ENCODE data around the gene TTYH3. TPM values are rescaled to one million over a fixed set of nuclear protein-coding genes. Genes with fewer than 3 reads are reported as not detected.

TTYH3 gene
- polyA plus RNA-seq, 1 donor (not counting 4 experiments of a cell fraction or from before 2014, with no cell fraction given) = 8.5 TPM

DNA sequence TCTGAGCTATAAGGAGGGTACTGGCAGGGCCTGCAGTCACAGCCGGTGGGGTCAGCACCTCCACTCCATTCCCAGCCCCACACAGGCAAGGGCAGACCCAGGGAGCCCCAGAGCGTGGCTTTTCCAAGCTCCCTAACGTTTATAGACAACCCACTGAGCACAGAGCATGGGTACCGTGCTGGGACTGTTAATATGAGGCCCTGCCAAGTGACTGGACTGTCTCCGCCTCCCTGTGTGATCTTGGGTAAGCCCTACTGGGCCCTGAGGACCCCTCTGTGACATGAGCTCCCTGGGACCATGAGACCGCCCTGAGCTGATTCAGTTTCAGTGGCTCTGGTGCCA is 12.4 kb downstream of the TTYH3 start:
- H3K36me3 ChIP-seq (ENCODE audit: control insufficient read depth in 2 of 2, extremely low read depth in 1 of 2, insufficient read depth in 2 of 2, low read length in 2 of 2) = peaks cover 3 to 7% of the 10 kb centered on the region in 2 experiments
- dilution Hi-C loops (cut with MboI; ENCODE audit: extremely low pct_ligation_motif_present, low sequenced_read_pairs) = no loop called here
- peaks cover 24% of the 10 kb centered on the region for H3K79me2 ChIP-seq (ENCODE audit: control insufficient read depth, insufficient read depth, low read length)
- peaks cover 15% of the 10 kb centered on the region for H3K4me1 ChIP-seq (ENCODE audit: control insufficient read depth, extremely low read depth, insufficient read depth, low read length)
- peaks cover 2% of the 10 kb centered on the region for H3K9me1 ChIP-seq (ENCODE audit: control insufficient read depth, extremely low read depth, insufficient read depth, low read length)
- H2AFZ ChIP-seq (ENCODE audit: control insufficient read depth, low read length) = no peak overlapping the region
- no peak overlapping the region for H3K4me2 ChIP-seq (ENCODE audit: control insufficient read depth, extremely low read depth, insufficient read depth, low read depth, low read length)
- H3K9ac ChIP-seq (ENCODE audit: control insufficient read depth, extremely low read depth, insufficient read depth, low read length) = no peak overlapping the region
- DNase-seq (ENCODE audit: low read depth, low spot score) = no peak
- FAIRE-seq = no peak
- no peak for TF ChIP-seq EZH2 (IDR thresholded peaks at IDR 0.05; ENCODE audit: low read length)
- TF ChIP-seq, protein P1, sequence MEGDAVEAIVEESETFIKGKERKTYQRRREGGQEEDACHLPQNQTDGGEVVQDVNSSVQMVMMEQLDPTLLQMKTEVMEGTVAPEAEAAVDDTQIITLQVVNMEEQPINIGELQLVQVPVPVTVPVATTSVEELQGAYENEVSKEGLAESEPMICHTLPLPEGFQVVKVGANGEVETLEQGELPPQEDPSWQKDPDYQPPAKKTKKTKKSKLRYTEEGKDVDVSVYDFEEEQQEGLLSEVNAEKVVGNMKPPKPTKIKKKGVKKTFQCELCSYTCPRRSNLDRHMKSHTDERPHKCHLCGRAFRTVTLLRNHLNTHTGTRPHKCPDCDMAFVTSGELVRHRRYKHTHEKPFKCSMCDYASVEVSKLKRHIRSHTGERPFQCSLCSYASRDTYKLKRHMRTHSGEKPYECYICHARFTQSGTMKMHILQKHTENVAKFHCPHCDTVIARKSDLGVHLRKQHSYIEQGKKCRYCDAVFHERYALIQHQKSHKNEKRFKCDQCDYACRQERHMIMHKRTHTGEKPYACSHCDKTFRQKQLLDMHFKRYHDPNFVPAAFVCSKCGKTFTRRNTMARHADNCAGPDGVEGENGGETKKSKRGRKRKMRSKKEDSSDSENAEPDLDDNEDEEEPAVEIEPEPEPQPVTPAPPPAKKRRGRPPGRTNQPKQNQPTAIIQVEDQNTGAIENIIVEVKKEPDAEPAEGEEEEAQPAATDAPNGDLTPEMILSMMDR (optimal IDR thresholded peaks at IDR 0.05 in 1 of 3, IDR thresholded peaks at IDR 0.05 in 1 of 3, conservative IDR thresholded peaks at IDR 0.05 in 1 of 3; ENCODE audit: extremely low read depth in 1 of 3, insufficient read depth in 2 of 3, low read length in 3 of 3) = no peak
- H3K27me3 ChIP-seq (ENCODE audit: control insufficient read depth, extremely low read depth, insufficient read depth, low read length) = no peaks in the 10 kb centered on the region
- no peaks in the 10 kb centered on the region for H4K20me1 ChIP-seq (ENCODE audit: control insufficient read depth, extremely low read depth, insufficient read depth, low read length)
- H3K9me3 ChIP-seq (ENCODE audit: control insufficient read depth, low read depth, low read length) = no peaks in the 10 kb centered on the region
- H3K4me3 ChIP-seq (ENCODE audit: control insufficient read depth in 2 of 3, extremely low read depth in 1 of 3, insufficient read depth in 2 of 3, low read depth in 1 of 3, low read length in 3 of 3) = no peak overlapping the region
- no peak overlapping the region for H3K27ac ChIP-seq (ENCODE audit: control insufficient read depth, insufficient read depth, low read length)

DNA sequence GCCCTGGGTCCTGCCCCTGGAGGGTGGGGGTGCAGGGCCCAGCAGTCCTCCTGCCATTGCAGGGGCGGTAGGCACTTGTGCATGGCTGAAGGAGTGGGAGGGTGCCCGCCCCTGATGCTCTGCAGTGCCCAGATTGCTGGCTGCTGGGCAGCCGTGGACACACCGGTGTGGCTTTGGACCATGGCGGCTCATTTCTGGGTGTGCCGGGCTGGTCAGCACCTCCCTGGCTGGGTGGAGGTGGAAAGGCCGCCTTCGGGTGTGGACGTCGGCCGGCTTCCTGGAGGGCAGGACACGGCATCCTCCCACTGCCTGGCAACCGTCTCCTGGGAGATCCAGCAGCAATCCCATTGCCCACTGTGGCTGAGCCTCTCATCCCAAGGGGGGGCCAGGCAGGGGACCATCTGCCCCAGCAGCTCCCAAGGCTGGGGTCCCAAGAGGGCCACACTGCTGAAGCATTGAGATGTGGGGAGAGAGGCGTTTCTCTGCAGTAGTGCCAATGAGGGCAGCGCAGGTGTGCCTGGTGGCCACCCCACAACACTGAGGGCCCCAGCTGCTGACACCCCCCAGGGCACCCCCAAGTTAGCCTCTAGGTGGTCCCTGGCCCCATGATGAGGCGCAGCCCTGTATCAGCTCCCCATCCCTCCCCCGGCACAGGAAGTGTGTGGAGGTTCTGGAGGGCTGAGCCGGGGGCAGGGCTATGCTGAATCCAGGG is 12.9 kb downstream of the TTYH3 start:
- no peak for FAIRE-seq
- no peaks in the 10 kb centered on the region for H3K27me3 ChIP-seq (ENCODE audit: control insufficient read depth, extremely low read depth, insufficient read depth, low read length)
- H3K27ac ChIP-seq (ENCODE audit: control insufficient read depth, insufficient read depth, low read length) = no peak overlapping the region
- H3K36me3 ChIP-seq (ENCODE audit: control insufficient read depth in 2 of 2, extremely low read depth in 1 of 2, insufficient read depth in 2 of 2, low read length in 2 of 2) = peaks cover 3 to 8% of the 10 kb centered on the region in 2 experiments
- TF ChIP-seq, protein P1 (optimal IDR thresholded peaks at IDR 0.05 in 1 of 3, IDR thresholded peaks at IDR 0.05 in 1 of 3, conservative IDR thresholded peaks at IDR 0.05 in 1 of 3; ENCODE audit: extremely low read depth in 1 of 3, insufficient read depth in 2 of 3, low read length in 3 of 3) = no peak
- TF ChIP-seq EZH2 (IDR thresholded peaks at IDR 0.05; ENCODE audit: low read length) = no peak
- H3K79me2 ChIP-seq (ENCODE audit: control insufficient read depth, insufficient read depth, low read length) = peaks cover 19% of the 10 kb centered on the region
- no peak overlapping the region for H3K9ac ChIP-seq (ENCODE audit: control insufficient read depth, extremely low read depth, insufficient read depth, low read length)
- no peaks in the 10 kb centered on the region for H4K20me1 ChIP-seq (ENCODE audit: control insufficient read depth, extremely low read depth, insufficient read depth, low read length)
- no peaks in the 10 kb centered on the region for H3K9me1 ChIP-seq (ENCODE audit: control insufficient read depth, extremely low read depth, insufficient read depth, low read length)
- no peak for DNase-seq (ENCODE audit: low read depth, low spot score)
- H3K4me2 ChIP-seq (ENCODE audit: control insufficient read depth, extremely low read depth, insufficient read depth, low read depth, low read length) = no peak overlapping the region
- no peak overlapping the region for H3K4me3 ChIP-seq (ENCODE audit: control insufficient read depth in 2 of 3, extremely low read depth in 1 of 3, insufficient read depth in 2 of 3, low read depth in 1 of 3, low read length in 3 of 3)
- dilution Hi-C loops (cut with MboI; ENCODE audit: extremely low pct_ligation_motif_present, low sequenced_read_pairs) = no loop called here
- peaks cover 15% of the 10 kb centered on the region for H3K4me1 ChIP-seq (ENCODE audit: control insufficient read depth, extremely low read depth, insufficient read depth, low read length)
- no peaks in the 10 kb centered on the region for H3K9me3 ChIP-seq (ENCODE audit: control insufficient read depth, low read depth, low read length)
- H2AFZ ChIP-seq (ENCODE audit: control insufficient read depth, low read length) = no peak overlapping the region
